Smooth muscle cell (in vitro differentiated cells): ENCODE measurements around the gene TTLL8. TPM values are rescaled to one million over a fixed set of nuclear protein-coding genes. Genes with fewer than 3 reads are reported as not detected.

Experiments used
- DNase-seq: peaks from one replicate; lab custom pipeline; 2025; ENCODE audit not compliant: unreplicated experiment; lab: John Stamatoyannopoulos, UW
- H2AFZ ChIP-seq: fragments of 200-600 bp; sonication (generic); 2 replicates; pipeline ENCODE4 v1.6.0; 2016; ENCODE audit warnings: antibody characterized with exemption, low read depth, mild to moderate bottlenecking
- H3F3A ChIP-seq: fragments of 200-600 bp; sonication (generic); 2 replicates; pipeline ENCODE4 v1.6.0; 2017; ENCODE audit warnings: antibody characterized with exemption, low read depth
- H3K27ac ChIP-seq: fragments of 200-600 bp; sonication (generic); 2 replicates; pipeline ENCODE4 v1.5.1; 2016; ENCODE audit warnings: low read depth, mild to moderate bottlenecking
- H3K27me3 ChIP-seq: fragments of 200-600 bp; sonication (generic); 2 replicates; pipeline ENCODE4 v1.6.1; 2016; ENCODE audit warnings: low read depth, mild to moderate bottlenecking
- H3K36me3 ChIP-seq: fragments of 200-600 bp; sonication (generic); 2 replicates; pipeline ENCODE4 v1.5.1; 2016; ENCODE audit warnings: low read depth
- H3K4me1 ChIP-seq: fragments of 200-600 bp; sonication (generic); 2 replicates; pipeline ENCODE4 v1.5.1; 2016; ENCODE audit warnings: low read depth
- H3K4me2 ChIP-seq: fragments of 200-600 bp; sonication (generic); 2 replicates; pipeline ENCODE4 v1.6.0; 2016; ENCODE audit warnings: mild to moderate bottlenecking
- H3K4me3 ChIP-seq: fragments of 200-600 bp; sonication (generic); 2 replicates; pipeline ENCODE4 v1.5.1; 2016; ENCODE audit warnings: mild to moderate bottlenecking
- H3K79me2 ChIP-seq: fragments of 200-600 bp; sonication (generic); 2 replicates; pipeline ENCODE4 v1.6.0; 2016; ENCODE audit warnings: low read depth, mild to moderate bottlenecking
- H3K9ac ChIP-seq: fragments of 200-600 bp; sonication (generic); 2 replicates; pipeline ENCODE4 v1.6.0; 2016; ENCODE audit warnings: low read depth
- H3K9me3 ChIP-seq: fragments of 200-600 bp; sonication (generic); replicated peaks from 2 replicates; pipeline ENCODE4 v1.5.1; 2016; ENCODE audit warnings: low read depth
- H4K20me1 ChIP-seq: fragments of 200-600 bp; sonication (generic); 2 replicates; pipeline ENCODE4 v1.6.0; 2016; ENCODE audit warnings: low read depth
- WGBS: methylation state at CpG from one replicate; pipeline ENCODE4 v1.1.7; 2016; ENCODE audit warnings: low lambda C conversion rate; 5-methylcytosine and 5-hydroxymethylcytosine counted together
- polyA plus RNA-seq: library from polyadenylated mRNA; unstranded; fragments of >200 nt; fragmentation: Nextera tagmentation; extraction: Ambion mirVana; gene quantifications from 2 replicates; pipeline ENCODE4 v1.2.1, GENCODE V29; 2016
- total RNA-seq: library from RNA; depleted of rRNA; stranded (reverse); fragments of >200 nt; gene quantifications from 2 replicates; pipeline ENCODE4 v1.2.3, GENCODE V29; 2014
- TF ChIP-seq, protein P1 (sequence below): fragments of 200-600 bp; sonication (generic); IDR thresholded peaks from 2 replicates; pipeline ENCODE4 v1.5.1; 2017; ENCODE audit warnings: borderline replicate concordance, mild to moderate bottlenecking, antibody characterized with exemption; ENCODE audit not compliant: insufficient read depth, poor library complexity, severe bottlenecking

The TTLL8 gene
- total and polyA plus RNA-seq, 2 experiments from 2014 or later = 0.10 TPM; not detected in 1

GRCh38 chr22:50035131-50035881, 22.8 kb downstream of the TTLL8 start:
- Histone ChIP-seq H3K4me3 (no peak overlapping the region), H2AFZ (no peak overlapping the region), H3K9ac (no peak overlapping the region), H3K36me3 (no peaks in the 10 kb centered on the region), H3K27ac (no peak overlapping the region), H4K20me1 (no peaks in the 10 kb centered on the region), H3F3A (no peaks in the 10 kb centered on the region), H3K4me2 (no peak overlapping the region), H3K4me1 (no peaks in the 10 kb centered on the region), H3K27me3 (no peaks in the 10 kb centered on the region), H3K9me3 (no peaks in the 10 kb centered on the region), H3K79me2 (no peaks in the 10 kb centered on the region)
- no peak for DNase-seq
- TF ChIP-seq, protein P1, sequence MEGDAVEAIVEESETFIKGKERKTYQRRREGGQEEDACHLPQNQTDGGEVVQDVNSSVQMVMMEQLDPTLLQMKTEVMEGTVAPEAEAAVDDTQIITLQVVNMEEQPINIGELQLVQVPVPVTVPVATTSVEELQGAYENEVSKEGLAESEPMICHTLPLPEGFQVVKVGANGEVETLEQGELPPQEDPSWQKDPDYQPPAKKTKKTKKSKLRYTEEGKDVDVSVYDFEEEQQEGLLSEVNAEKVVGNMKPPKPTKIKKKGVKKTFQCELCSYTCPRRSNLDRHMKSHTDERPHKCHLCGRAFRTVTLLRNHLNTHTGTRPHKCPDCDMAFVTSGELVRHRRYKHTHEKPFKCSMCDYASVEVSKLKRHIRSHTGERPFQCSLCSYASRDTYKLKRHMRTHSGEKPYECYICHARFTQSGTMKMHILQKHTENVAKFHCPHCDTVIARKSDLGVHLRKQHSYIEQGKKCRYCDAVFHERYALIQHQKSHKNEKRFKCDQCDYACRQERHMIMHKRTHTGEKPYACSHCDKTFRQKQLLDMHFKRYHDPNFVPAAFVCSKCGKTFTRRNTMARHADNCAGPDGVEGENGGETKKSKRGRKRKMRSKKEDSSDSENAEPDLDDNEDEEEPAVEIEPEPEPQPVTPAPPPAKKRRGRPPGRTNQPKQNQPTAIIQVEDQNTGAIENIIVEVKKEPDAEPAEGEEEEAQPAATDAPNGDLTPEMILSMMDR = no peak
- 91% methylated on average over 23 of the region's 24 CpGs for WGBS

GRCh38 chr22:50034126-50035081, 23.7 kb downstream of the TTLL8 start:
- H3K79me2 ChIP-seq = no peaks in the 10 kb centered on the region
- H3K4me2 ChIP-seq = no peak overlapping the region
- H3K36me3 ChIP-seq = no peaks in the 10 kb centered on the region
- no peak overlapping the region for H3K27ac ChIP-seq
- no peaks in the 10 kb centered on the region for H3F3A ChIP-seq
- no peaks in the 10 kb centered on the region for H4K20me1 ChIP-seq
- 91% methylated on average over 43 of the region's 43 CpGs for WGBS
- H3K4me3 ChIP-seq = no peak overlapping the region
- no peak for DNase-seq
- H3K9ac ChIP-seq = no peak overlapping the region
- H2AFZ ChIP-seq = no peak overlapping the region
- no peaks in the 10 kb centered on the region for H3K27me3 ChIP-seq
- no peaks in the 10 kb centered on the region for H3K4me1 ChIP-seq
- TF ChIP-seq, protein P1 = no peak
- no peaks in the 10 kb centered on the region for H3K9me3 ChIP-seq

DNA sequence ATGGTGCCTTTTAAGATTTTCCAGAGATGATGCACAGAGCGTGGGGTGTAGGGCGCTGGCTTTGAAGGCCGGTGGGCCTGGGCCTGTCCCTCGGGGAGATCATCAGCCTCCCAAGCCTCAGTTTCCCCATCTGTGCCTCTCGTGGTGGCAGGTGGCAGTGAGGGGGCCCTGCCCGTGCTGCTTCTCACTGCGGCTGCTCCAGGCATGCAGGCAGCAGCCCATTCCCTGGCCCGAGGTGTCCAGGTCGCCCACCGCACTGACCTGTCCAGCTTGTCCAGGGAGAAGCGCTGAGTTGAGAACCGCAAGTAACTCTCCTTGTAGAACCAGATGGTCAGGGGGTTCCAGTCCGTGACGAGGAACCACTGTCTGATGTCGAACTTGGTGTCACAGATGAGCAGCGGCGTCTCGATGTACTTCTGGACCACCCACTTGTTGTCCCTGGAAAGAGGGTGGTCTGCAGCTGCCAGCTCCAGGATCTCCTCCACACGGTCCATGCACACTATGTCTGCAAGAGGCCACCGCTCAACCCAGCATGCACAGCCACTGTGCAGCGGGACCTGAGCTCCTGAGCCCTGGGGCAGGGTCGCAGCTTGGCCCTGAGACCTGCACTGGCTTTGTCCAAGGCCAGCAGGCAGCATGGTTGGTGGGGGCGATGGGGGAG, 25.0 kb downstream of the TTLL8 start:
- TF ChIP-seq, protein P1 = no peak
- Histone ChIP-seq H3K9me3 (no peaks in the 10 kb centered on the region), H3K4me3 (no peak overlapping the region), H3K79me2 (no peaks in the 10 kb centered on the region), H3K27me3 (no peaks in the 10 kb centered on the region), H2AFZ (no peak overlapping the region), H3K27ac (no peak overlapping the region), H3K4me2 (no peak overlapping the region), H4K20me1 (no peaks in the 10 kb centered on the region), H3K36me3 (no peaks in the 10 kb centered on the region), H3K9ac (no peak overlapping the region), H3F3A (no peaks in the 10 kb centered on the region), H3K4me1 (no peaks in the 10 kb centered on the region)
- 95% methylated on average over 23 of the region's 23 CpGs for WGBS
- no peak for DNase-seq
